ENCODE results near the gene RBM39. TPM values are rescaled to one million over a fixed set of nuclear protein-coding genes. Genes with fewer than 3 reads are reported as not detected.
"Not testable (repeated sequence)": the region's sequence is repeated elsewhere in the genome, so short reads cannot be mapped to it uniquely, and the experiment has no call there.

RBM39 gene
- total RNA-seq, 1 experiment from 2014 or later: 232 TPM

DNA sequence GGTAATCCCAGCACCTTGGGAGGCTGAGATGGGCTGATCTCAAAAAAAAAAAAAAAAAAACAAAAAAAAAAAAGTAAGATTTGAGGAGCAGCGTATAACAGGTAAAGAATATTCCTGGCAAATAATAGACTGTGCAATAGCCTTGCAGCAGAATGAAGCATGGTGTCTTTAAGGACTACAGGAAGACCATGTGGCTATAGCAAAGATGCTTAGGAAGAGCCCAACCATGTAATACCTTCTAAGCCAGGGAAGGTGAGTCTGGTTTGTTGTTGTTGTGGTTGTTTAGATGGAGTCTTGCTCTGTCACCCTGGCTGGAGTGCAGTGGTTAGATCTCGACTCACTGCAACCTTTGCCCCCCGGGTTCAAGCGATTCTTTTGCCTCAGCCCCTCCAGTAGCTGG is 14.3 kb upstream of the RBM39 start:
- no peak for DNase-seq (ENCODE audit: low read depth)

DNA sequence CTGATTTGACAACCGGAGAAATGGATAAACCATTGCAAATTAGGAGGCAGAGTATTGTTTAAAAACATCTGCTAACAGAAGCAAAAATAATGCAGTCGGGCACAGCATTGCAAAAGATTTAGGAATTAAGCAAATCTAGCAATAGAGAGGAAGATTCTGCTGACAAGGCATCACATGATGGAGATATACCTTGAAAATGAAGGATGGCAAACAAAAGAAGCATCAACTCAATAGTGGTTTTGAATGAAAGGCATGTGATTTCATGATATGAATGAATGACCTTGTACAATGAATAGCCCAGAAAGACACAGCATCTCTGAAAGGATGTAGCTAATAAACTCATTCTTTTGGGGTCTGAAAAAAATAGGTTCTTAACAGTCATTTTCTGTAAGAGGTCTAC is 8.6 kb upstream of the RBM39 start:
- no peak for DNase-seq (ENCODE audit: low read depth)

DNA sequence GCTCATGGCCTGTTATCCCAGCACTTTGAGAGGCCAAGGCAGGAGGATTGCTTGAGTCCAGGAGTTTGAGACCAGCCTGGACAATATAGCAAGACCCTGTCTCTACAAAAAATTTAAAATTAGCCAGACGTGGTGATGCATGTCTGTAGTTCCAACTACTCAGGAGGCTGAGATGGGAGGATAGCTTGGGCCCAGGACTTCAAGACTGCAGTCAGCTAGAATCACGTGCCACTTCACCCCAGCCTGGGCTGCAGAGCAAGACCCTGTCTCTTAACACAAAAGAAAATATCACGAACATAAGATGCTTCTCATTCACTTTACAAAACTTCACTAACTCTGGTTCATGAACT is 2.4 kb upstream of the RBM39 start:
- not testable (repeated sequence) for DNase-seq (ENCODE audit: low read depth)

DNA sequence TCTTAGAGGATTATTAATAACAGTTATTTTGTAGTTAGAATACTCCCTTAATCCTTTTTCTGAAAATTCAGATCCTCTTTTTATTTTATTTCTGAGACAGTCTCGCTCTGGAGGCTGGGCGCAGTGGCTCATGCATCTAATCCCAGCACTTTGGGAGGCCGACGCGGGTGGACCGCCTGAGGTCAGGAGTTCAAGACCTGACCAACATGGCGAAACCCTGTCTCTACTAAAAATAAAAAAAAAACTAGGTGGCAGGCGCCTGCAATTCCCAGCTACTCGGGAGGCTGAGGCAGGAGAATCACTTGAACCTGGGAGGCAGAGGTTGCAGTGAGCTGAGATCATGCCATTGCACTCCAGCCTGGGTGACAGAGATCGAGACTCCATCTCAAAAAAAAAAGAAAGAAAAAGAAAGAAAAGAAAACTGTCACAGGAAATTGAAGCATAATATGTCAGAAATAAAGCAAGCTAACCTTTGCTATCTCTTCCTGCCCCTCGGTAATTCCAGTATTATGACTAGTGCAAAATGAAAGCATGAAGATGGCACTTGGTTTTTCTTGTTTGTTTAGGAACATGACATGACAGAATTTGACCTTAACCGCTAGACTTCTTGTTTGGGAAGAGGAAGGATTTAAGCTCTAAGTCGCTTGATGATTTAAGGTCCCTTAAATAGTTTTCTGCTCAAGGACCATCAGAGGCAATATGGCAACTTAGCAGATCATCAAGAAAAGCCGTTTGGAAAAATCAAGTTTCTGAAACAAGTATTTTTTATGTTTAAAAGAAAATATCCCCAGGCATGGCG is 1.8 kb upstream of the RBM39 start:
- DNase-seq (ENCODE audit: low read depth): no peak

DNA sequence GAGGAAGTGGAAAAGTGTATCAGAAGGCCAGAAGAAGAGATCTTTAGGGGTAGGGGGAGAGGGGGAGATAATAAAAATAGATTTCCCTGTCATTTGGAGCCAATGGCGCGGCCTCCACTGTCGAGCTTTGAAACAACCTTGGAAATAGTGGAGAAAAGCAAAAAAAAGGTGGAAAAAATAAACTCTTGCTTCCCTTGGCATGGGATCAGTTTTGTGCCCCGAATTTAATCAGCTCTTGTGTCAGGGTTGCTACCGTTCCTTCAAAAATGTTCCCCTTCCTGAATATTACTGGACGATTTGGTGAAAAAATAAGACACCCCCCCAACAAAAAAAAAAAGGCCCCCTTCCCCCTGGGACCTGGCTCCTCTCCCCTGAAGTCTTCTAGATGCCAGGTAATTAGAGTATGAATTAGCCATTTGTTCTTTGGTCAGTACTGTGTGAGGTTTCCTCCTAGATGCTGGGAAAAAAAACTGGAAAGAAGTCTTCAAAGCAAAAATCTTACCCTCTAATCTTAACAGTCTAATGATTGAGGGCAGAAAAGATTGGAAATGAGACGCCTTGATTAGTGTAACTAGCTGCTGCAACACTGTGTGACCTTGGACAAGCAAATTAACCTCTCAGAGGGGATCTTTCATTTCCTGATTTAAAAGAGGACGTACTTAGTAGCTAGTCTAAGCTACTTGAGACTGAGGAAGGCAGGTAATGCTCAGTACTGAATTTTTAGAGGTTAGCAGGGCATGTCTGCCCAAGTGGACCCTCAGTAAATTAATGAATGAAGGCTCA is 872 bp upstream of the RBM39 start:
- no peak for DNase-seq (ENCODE audit: low read depth)

DNA sequence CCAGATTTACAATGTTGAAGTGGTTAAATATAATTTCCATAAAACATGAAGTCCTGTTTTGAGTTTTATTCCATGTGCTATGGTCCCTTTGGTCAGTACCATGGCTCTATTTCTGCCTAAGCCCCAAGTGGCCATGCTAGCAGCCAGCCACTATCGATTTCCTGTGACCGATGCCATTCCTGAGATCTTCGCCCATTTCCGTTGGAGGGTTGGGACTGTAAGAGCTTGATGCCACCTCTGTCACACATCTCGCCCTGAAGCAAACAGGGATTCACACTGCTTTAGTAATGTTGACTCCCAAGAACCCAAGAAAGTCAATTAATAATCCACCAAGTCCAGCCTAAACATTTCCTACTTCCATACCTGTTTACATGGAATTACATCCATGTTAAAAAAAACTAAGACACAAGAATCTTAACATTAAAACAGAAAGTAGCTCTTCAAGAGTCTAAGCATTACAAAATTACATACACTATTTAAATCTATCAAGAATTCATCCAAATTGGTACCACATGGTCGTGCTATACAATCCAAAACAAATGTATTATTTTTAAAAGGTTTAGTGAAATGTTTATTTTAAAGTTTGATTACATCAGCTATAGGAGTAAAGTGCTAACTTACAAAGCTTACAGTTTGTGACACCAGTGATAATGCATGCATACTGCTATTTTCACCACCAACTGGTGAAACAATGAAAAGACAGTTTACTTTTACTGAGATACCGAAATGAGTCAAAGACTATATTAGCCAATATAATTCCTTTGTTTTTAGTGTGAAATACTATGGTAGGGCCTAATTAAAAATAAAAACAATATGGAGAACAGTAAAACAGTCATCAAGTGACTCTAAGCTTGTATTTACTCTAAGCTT is 2.5 kb downstream of the RBM39 start:
- DNase-seq (ENCODE audit: low read depth): no peak

DNA sequence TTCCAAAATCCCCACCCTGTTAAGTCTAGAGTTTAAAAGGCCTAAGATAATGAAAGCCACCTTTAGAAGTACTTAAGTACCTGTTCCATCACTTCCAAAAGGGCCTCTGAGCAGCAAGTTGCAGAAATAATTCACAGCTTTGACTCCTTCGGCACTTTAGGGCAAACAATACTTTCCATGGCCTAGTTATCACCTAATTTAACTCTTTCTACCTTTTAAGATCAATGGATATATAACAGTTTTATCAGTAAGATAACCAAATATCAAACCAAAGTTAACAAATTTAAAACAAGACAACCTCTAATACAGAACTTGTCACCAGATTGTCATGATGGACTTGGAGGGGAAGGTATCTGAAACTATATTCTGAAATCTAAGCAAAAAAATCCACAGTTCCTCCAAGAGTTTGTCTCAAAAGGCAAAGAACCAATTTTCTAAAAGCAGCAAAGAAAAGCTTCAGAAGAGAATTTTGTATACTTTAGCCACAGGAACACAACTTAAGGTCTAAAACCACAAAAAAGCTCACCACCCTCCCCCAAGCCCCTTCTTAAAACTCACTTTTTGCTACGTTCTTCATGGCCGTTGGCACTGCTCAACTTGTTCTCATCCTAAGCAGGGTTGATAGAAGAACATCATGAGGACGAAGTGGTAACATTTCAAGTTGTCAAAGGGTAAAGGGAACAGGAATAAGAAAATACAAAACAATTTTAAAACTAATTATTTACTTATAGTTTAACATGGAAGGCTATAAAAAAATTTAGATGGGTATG is 3.5 kb downstream of the RBM39 start:
- no peak for DNase-seq (ENCODE audit: low read depth)

DNA sequence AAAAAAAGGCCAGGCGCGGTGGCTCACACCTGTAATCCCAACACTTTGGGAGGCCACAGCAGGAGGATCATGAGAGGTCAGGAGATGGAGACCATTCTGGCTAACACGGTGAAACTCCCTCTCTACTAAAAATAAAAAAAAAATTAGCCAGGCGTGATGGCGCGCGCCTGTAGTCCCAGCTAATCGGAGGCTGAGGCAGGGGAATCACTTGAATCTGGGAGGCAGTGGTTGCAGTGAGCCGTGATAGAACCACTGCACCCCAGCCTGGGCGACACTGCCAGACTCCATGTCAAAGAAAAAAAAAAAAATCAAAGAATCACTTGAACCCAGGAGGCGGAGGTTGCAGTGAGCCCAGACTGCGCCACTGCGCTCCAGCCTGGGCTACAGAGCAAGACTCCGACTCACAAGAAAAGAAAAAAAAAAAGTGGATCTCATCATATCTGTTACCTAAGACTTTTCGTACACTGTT is 4.2 kb downstream of the RBM39 start:
- DNase-seq (ENCODE audit: low read depth): no peak

DNA sequence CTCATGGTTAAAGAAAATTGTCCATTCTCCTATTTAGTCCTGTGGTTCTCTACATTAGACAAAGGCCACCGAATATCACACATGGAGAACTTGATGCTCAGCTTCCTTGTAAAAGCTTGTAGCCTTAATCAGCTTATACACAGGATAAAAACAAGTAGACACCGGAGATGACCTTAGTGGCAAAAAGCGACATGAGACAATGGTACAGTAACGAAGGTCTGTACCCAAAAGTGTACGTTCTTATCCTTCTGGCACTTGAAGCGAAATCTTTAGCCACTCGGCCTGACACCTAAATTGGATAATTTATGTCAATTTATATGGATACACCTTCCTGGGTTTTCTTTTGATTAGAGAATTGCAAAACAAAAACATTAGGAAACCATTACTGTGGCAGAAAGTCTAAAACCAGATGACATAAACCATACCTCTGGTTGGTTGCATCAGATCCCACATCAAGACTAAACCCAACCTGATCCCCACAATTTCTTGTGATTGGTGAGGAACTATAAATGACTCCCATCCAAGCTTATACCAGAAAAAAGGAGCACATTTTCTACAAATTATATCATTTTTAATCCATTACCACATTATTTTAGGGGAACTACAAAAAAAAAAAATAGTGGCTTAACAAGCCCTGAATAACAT is 6.1 kb downstream of the RBM39 start:
- DNase-seq (ENCODE audit: low read depth): no peak

DNA sequence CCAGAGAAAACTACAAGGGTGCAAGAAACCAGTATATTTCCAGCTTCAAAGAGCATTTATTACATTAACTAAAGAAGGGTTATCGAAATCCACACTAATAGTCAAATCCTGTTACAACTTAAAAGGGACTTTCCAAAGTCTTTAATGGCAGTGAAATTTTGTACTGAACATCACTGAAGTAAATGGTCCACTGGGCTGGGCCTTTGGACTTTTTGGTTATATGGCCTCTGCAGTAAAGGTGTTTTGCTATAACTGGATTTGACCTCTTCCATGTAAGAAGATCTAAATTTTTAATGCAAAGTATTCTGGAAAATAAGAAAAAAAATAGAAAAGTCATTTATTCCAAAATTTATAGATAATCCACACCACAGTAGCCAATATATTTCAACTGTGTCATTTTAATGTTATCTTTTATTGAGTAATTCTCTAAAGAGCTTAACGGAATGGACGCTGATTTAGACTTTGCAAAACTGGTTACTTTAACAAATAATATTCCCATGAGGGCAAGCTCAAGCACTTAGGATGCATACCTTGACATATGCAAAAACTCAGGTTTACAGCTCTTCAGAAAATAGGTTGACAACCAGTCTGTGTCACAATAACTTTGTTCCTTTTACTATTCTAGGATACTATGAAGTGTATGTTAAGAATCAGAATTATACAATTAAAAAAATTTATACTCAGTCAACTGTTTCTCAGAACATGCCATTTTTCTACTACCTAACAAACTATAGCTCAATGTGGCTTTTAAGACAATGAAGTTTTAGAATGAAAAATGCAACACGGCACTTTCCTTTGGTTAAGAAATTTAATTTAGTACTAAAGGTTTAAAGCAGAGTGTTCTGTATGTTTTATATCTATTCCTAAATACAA is 7.0 kb downstream of the RBM39 start:
- no peak for DNase-seq (ENCODE audit: low read depth)

DNA sequence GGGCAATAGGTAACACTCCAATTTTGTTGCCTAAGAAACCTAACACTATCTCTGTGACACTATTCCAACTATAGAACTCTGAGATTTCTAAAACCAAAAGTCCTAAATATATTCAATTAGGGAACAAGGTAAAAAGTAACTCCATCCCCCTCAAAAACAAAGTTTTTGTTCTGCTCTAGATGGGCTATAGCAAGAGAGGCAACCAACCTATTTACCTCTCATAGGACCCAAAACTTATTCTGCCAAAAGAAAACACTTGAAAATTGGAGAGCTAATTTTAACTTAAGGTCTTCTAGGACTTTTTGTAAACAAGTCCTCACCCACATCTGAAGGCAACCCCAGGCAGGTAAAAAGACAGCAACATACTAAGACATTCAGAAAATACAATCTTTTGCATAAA is 7.7 kb downstream of the RBM39 start:
- no peak for DNase-seq (ENCODE audit: low read depth)

DNA sequence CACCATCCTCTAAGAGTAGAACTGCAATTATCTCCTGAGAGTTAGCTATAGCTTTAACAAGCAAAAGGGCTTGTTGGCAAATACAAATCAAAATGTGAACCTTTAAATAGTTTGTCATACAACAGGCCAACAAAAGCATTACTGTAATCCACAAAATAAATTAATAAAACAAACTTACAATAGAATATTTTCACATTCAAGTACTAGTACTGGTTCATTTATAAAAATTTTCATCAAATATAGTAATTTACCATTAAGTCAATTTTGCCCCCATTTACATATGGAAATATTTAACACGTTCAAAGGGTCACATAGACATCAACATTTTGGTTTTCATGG is 9.4 kb downstream of the RBM39 start:
- DNase-seq (ENCODE audit: low read depth): no peak

DNA sequence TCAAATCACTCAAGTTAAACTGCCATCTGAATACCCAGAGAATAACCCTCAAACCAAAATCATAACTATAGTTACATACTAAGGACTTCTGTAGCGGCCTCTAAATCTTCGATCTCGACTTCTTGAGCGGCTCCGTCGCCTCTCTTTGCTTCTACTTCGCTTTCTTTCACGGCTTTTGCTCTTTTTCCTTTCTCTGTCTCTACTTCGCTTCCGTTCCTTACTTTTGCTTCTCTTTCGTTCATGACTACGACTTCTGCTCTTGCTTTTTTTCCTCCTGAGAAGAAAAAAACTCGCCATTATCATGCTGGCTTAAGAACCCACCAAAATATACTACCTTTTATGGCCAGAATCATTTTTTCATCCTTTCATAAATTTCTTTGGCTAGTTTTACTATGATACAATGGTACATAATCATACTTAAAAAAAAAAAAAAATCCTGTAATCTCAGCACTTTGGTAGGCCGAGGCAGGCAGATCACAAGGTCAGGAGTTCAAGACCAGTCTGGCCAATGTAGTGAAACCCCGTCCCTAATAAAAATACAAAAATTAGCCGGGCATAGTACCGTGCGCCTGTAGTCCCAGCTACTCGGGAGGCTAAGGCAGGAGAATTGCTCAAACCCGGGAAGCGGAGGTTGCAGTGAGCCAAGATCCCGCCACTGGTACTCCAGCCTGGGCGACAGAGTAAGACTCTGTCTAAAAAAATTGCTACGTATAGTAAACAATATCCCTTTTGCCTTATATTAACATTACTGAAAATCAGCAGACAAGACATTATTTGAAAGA is 10.0 kb downstream of the RBM39 start:
- no peak for DNase-seq (ENCODE audit: low read depth)

DNA sequence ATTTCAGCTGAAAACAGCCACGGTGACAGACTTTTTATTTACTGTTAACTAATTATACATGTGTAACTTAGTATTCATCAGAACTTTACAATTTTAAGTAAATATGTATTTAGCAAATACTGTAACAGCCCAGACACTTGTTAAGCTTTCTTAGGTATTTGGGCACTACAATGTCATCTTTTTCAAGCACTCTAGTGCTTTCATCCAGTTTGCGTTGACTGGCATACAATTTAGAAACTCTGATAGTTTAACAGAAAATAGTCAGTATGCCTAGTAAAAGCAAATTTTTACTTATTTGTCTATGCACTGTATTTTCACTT is 10.6 kb downstream of the RBM39 start:
- DNase-seq (ENCODE audit: low read depth): no peak

DNA sequence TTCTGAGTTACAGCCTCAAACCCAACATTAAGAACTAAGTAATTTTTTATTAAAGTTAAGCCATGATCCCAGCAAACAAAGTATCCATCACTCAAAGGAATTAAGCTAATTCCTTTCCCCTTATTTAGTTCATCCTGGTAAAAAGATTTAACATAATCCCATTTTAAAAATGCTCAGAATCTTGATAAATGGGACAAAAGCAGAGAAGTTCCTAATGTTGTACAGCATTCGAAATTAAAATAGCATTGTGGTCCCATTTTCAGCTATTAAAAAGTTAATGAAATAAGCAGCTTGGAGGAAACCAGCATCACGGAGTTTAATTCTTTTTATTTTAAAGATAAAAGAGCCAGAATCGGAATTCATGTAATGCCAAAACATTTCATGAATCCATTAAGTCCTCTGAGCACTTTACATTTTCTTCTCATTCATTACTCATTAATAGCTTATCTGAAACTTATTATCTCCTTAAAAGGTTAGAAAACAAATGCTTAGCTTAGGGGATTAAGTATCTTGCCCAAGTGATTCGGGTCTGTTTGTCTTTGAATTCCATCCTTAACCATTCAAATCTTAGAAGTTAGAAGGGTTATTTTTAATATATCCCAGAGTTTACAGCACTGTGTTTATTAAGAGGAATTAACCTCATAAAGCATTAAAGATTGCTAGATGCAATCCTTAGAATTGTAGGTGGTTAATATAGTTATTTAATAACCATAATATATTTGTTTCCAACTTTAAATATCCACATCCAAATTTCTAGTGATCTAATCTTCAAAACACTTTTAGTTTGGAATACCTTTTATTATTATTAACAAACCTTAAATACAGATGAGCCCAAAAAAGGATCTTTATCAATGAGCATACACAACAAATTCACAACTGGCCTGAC is 11.2 kb downstream of the RBM39 start:
- DNase-seq (ENCODE audit: low read depth): no peak

DNA sequence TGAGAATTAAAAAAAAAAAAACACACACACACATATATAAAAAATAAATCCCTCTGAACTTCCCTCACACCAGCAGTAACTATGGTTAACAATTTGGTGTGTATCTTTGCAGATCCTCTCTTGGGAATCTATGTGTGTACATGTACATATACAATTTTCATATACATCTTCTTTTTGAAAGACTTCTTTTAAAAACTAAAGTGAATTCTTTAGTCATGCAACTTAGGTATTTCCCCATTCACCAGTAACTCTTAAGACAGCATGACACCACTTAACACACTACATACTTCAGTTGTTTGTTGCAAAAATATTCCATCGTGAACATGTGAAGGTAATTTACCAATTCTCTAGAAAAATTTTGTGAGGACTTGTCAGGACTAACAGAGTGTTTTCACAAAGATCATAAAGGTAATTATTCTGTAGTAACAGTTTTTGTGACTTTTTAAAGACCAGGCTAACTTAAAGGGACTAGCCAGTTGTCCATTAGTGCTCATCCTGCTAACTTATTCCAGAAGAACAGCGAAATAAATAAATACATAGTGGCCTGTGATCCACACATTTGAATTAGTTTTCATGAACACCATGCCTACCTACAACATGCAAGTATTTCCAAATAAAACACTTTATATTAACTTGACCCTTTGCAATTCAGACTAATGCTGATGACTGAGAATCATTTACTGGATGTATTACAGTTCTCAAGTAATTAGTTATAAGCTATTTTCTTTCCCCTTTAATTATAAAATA is 12.1 kb downstream of the RBM39 start:
- no peak for DNase-seq (ENCODE audit: low read depth)

DNA sequence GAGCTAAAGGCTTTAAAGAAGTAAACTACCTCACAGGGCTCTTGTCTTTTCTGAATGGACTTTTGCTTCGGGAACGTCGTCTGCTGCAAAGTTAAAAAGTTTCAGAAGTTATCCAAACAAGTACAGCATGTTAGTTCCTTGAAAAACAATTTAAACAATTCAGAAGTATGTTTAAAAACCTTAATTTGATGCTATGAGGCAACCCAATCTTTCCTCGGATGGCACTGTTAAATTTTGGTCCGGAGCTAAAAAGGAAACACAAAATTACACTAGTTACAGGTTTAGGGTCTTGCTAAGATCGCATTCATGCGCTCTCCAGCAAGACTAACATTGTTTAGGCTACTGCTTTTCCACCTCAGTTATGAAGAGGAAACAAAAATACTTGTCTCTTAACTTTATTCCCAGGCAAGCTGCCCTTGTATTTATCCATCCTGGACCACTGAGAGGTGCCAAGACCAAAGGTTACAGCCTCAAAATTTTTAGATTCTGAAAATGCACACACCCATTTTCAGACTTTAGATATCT is 12.7 kb downstream of the RBM39 start:
- no peak for DNase-seq (ENCODE audit: low read depth)

Measured in Daoy (cell line).